Measurements from ENCODE around the gene PCDH15.

- TF ChIP-seq CTCF (IDR thresholded peaks at IDR 0.05), result no peak
- TF ChIP-seq POLR2A (IDR thresholded peaks at IDR 0.05), result no peak
- no peak for TF ChIP-seq EP300 (IDR thresholded peaks at IDR 0.05)
- no peak for TF ChIP-seq POLR2AphosphoS5 (IDR thresholded peaks at IDR 0.05)
Observed at GRCh38 chr10:54691331-54691730, 109.7 kb downstream of the PCDH15 start.
